GM21717 (cell line): ENCODE measurements around the gene TRIM13.
"Not testable (repeated sequence)": the region's sequence is repeated elsewhere in the genome, so short reads cannot be mapped to it uniquely, and the experiment has no call there.

Experiments used
- ATAC-seq: cut with Tn5 transposase; IDR thresholded peaks from one replicate; pipeline ENCODE4 v1.9.1; 2021; ENCODE audit warnings: mild to moderate bottlenecking, moderate library complexity; ENCODE audit not compliant: unreplicated experiment

Gene TRIM13, protein sequence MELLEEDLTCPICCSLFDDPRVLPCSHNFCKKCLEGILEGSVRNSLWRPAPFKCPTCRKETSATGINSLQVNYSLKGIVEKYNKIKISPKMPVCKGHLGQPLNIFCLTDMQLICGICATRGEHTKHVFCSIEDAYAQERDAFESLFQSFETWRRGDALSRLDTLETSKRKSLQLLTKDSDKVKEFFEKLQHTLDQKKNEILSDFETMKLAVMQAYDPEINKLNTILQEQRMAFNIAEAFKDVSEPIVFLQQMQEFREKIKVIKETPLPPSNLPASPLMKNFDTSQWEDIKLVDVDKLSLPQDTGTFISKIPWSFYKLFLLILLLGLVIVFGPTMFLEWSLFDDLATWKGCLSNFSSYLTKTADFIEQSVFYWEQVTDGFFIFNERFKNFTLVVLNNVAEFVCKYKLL

DNA sequence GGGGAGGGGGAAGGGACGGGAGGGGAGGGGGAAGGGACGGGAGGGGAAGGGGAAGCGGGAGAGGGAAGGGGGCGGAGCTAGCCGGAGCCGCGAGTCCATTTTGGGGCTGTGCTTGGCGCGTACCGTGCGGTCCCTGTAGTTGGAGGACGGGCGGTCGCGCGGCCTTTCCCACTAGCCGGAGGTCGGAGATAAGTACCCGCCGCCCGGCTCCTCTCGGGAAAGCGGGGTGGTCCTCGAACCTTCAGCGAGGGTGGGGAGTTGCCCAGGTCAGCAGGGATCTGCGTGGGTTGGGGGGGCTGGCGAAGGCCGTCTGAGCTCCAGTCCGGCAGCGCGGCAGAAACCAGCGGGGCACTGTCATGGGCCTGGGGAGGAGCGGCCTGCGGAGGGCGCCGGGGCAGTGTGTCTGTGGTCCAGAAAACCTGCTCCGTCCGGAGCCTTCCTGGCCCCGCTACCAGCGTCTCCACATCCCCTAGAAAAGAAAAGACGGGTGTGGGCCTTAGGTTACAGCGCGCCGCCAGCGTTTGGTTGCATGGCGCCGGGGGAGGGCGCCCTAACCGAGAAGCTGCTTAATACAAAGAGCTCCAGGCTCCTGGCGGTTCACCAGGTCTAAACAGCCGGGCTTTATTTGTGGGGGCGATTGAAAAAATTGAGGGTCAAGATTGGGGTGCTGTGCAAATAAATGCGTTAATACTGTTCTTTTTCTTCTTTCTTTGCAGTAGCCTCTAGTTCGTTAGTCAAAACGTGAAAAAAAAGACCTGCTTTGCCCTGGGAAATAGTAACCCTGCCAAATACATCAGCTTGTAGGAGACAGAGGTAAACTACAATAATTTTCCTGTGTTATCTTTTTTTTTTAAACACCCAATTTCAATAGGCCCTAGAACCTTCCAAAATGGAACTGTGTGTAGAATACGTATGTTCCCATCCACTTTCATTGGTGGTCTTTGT lies at the start of gene TRIM13:
Gene TRIM13 (plus strand): TSS at position 92 of the 945 bp plus-strand sequence. CDS start 14,899 bp downstream, outside the sequence.
- ATAC-seq: peak; percentile 81

DNA sequence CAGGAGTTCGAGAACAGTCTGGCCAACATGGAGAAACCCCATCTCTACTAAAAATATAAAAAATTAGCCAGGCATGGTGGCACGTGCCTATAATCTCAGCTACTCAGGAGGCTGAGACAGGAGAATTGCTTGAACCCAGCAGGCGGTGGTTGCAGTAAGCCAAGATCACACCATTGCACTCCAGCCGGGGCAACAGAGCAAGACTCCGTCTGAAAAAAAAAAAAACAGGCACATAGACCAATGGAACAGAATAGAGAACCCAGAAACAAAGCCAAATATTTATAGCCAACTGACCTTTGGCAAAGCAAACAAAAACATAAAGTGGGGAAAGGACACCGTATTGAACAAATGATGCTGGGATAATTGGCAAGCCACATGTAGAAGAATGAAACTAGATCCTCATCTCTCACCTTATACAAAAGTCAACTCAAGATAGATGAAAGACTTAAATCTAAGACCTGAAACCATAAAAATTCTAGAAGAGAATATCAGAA lies 48.0 kb upstream of the TRIM13 start:
- not testable (repeated sequence) for ATAC-seq

DNA sequence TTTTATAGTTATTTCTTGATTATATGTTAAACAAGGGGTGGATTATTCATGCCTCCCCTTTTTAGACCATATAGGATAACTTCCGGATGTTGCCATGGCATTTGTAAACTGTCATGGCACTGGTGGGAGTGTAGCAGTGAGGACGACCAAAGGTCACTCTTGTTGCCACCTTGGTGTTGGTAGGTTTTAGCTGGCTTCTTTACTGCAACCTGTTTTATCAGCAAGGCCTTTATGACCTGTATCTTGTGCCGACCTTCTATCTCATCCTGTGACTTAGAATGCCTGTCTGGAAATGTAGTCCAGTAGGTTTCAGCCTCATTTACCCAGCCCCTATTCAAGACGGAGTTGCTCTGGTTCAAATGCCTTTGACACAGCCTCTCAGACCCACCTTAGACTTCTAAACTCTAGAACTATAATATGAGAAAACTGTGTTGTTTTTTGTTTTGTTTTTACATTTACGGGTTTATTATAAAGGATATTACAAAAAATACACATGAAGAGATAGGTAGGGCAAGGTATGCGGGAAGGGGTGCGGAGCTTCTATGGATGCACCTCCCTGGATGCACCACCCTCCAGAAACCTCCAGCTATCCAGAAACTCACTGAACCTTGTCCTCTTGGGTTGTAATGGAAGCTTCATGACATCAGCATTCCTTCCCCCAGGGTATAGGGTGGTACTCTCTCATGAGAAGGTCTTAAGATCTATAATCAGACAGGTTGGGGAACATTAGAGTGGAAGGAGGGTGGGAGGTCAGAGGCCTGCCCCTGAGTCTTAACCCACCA lies 44.9 kb upstream of the TRIM13 start:
- ATAC-seq: no peak

DNA sequence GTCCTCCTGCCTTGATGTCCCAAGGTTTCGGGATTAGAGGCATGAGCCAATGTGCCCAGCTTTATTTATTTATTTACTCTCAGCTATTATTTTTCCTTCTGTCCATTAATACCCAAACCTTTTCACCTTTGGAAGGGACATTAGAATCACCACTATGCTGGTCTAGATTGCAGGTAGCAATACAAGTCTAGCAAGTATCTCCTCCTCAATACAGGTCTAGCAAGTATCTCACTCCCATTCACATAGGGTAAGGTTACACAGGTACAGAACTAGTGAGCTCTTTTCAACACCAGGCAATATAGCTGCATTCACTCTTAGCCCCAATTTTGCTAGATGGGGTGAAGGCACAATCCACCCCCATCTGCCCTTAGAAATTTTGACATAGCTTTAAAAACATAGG lies 43.3 kb upstream of the TRIM13 start:
- no peak for ATAC-seq

DNA sequence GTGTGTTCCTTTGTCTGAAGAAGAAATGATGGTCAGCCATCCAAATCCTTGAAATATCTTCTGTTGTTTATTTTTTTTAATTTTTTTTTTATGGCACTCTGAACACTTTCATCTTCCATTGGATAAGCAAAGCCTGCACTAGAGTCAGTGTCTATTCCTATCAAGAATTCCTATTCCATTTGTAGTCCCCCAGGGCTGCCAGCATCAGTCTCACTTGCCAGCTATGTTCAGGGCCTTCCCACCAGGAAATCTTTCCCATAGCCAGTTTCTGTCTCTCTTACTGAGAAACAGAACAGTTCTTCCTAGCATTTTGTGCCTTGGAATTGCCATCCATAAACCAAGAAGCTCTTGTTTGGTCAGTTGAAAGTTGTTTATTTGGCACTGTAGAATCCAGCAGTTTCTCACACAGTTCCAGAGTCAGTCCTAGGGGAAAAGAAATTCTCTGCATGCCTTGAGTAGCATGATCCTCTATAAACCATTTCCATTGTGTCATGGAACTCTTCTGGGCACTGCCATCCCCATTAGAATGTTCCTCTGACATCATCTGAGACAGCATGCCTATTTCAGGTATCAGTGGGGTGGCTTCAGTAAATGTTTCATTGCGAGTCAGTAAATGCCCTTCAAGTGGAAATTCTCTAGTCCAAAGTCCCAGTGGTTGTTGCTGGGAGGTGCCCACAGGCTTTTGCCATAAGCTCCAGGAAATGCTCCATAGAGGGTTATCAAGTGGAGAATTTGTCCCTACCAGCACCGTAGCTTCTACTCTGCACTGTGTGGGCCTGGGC lies 42.0 kb upstream of the TRIM13 start:
- no peak for ATAC-seq

GRCh38 chr13:49956131-49956530 lies 40.7 kb upstream of the TRIM13 start:
- no peak for ATAC-seq

GRCh38 chr13:49958321-49958720 lies 38.5 kb upstream of the TRIM13 start:
- no peak for ATAC-seq

GRCh38 chr13:49967456-49967855 lies 29.4 kb upstream of the TRIM13 start:
- no peak for ATAC-seq

GRCh38 chr13:49972709-49973108 lies 24.1 kb upstream of the TRIM13 start:
- no peak for ATAC-seq

DNA sequence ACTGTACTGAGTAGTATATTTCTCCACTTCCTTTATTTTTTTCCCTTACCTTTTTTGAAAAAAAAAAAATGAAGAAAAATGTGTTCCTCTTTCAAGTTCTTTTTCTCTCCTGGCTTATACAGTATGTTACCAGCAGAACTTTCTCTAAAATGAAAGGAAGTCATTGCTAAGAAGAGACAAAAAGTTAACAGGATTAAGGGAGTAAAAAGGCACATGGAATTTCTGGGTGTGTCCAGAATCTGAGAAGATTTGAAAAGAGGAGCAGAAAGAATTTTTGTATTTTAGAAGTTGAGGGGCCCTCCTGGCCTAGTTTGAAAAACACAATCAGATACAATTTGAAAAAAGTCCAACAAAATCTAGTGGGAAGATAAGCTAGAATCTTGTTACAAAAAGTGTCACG lies 21.0 kb upstream of the TRIM13 start:
- no peak for ATAC-seq

DNA sequence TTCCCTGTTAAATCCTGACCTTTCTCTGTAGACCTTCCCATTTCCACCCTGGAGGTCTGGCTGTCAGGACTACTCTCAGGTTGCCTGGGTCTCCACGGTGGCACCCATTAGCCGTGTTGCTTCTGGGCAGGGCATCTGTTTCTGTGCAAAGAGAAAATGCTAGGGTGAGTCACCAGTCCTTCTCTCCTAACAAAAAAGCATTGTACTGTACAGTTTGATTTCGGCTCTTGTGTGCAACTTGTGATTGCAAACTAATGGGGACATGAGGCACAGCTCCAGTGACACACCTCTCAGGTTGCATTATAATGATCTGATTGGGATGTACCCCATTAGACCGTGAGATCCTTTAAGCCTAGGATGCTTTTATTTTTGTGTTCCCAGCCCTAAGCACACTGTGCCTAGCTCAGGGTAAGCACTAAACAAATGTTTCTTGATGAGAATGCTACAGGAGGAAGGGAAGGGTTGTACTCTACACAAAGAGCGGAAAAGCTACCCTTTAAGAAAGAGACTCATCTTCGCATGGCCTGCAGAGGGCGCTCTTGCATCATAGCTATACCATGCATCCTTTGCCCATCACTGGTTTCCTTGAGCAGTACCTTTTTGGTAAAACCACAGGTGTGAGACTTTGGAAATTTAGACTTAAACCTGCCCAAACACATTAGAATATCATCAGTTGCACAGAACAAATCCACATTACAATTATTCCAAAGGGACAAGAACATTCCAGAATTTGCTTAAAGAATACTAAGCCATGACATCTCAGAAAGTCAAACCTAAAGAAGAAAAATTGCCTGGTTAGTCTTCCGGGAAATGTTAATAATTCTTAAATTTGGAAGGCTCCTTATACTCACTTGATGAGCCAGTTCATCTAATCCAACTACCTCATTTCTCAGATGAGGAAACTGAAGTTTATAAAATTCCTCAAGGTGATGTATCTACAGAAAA lies 20.3 kb upstream of the TRIM13 start:
- no peak for ATAC-seq

DNA sequence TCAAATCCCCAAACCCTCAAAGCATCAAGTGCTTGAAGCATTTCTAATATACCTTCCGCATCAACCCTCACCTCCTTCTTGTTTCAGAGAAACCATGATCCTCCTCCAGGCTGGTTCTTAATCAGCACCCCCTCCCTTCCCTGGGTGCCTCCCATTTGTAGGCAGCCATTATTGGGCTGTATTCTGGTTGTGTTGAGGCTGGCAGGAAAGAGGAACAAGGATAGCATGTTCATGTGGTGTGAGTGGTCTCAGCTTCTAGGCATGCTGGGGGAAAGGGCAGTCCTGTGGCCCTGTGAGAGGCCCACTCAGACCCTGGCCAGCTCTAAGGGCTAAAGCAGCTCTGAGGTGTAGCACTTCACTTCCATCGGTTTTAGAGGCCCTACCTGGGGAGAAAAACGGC lies 18.9 kb upstream of the TRIM13 start:
- no peak for ATAC-seq

- no peak for ATAC-seq
Observed at GRCh38 chr13:49980266-49980665, 16.6 kb upstream of the TRIM13 start.

- no peak for ATAC-seq
Observed at GRCh38 chr13:49985129-49985528, 11.7 kb upstream of the TRIM13 start.

DNA sequence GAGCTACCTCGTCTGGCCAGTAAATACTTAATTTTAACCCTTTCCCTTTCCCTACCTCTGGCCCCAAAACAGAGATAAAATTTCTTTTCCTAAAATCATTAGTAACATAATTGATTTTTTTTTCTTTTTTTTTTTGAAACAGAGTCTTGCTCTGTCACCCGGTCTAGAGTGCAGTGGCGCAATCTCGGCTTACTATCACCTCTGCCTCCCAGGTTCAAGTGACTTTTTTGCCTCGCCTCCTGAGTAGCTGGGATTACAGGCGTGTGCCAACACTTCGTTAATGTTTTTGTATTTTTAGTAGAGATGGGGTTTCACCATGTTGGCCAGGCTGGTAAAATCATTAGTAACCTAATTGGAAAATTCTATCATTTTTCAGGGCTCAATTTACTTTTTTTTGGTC lies 10.4 kb upstream of the TRIM13 start:
- no peak for ATAC-seq

GRCh38 chr13:49990612-49991011 lies 6.2 kb upstream of the TRIM13 start:
- not testable (repeated sequence) for ATAC-seq

GRCh38 chr13:49993111-49993510 lies 3.7 kb upstream of the TRIM13 start:
- no peak for ATAC-seq

DNA sequence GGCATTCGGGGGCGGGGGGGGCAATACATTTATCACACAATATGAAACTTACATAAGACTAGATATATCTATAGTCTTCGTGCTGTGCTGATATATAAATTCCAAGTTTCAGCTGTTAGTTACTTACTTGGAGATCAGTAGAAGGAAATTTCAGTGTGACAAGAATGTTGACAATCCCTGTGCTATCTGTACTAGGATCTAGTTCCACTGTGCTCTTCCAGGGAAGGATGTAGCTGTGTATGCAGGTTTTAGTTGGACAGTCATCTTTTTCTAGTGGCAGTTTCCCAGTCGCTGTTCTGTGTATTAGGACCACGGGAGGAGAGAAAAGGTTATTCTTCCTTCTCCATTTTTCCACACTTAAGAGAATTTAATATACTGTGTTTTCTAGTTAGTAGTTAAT lies 3.2 kb upstream of the TRIM13 start:
- ATAC-seq: no peak

GRCh38 chr13:49995625-49996101 lies 1.2 kb upstream of the TRIM13 start:
- no peak for ATAC-seq
